Loucy (cell line): ENCODE measurements around the gene ZFP36L2.

Experiments
- H2AFZ ChIP-seq: fragments of 200-600 bp; sonication (generic); 2 replicates; pipeline ENCODE4 v1.6.0; 2016; ENCODE audit warnings: antibody characterized with exemption, mild to moderate bottlenecking, low read length, moderate library complexity
- H3F3A ChIP-seq: fragments of 200-600 bp; 2 replicates; pipeline ENCODE4 v1.6.0; 2016; ENCODE audit warnings: antibody characterized with exemption, low read depth, mild to moderate bottlenecking
- H3K27me3 ChIP-seq: fragments of 200-600 bp; sonication (generic); 2 replicates; pipeline ENCODE4 v1.6.1; 2014; ENCODE audit warnings: low read length, mild to moderate bottlenecking; ENCODE audit not compliant: insufficient read depth, poor library complexity, severe bottlenecking
- H3K36me3 ChIP-seq: fragments of 200-600 bp; sonication (generic); 2 replicates; pipeline ENCODE4 v1.6.1; 2016; ENCODE audit warnings: low read length; ENCODE audit not compliant: insufficient read depth
- H3K4me1 ChIP-seq: fragments of 200-600 bp; sonication (generic); 2 replicates; pipeline ENCODE4 v1.5.1; 2014; ENCODE audit warnings: low read length, mild to moderate bottlenecking; ENCODE audit not compliant: insufficient read depth, poor library complexity, severe bottlenecking
- H3K4me2 ChIP-seq: fragments of 200-600 bp; sonication (generic); 2 replicates; pipeline ENCODE4 v1.6.0; 2014; ENCODE audit warnings: antibody characterized with exemption, low read length, low read depth, mild to moderate bottlenecking; ENCODE audit not compliant: poor library complexity, severe bottlenecking
- H3K4me3 ChIP-seq: fragments of 200-600 bp; sonication (generic); 2 replicates; pipeline ENCODE4 v1.5.1; 2014; ENCODE audit warnings: low read length, mild to moderate bottlenecking, mixed read lengths; ENCODE audit not compliant: poor library complexity, severe bottlenecking
- H3K79me2 ChIP-seq: fragments of 200-600 bp; sonication (generic); 2 replicates; pipeline ENCODE4 v1.6.1; 2014; ENCODE audit warnings: low read length; ENCODE audit not compliant: insufficient read depth
- H3K9ac ChIP-seq: fragments of 200-600 bp; sonication (generic); 2 replicates; pipeline ENCODE4 v1.6.0; 2014; ENCODE audit warnings: mild to moderate bottlenecking, low read depth, low read length, moderate library complexity; ENCODE audit not compliant: poor library complexity, severe bottlenecking
- H3K9me2 ChIP-seq: fragments of 200-600 bp; sonication (generic); replicated peaks from 2 replicates; pipeline ENCODE4 v1.6.1; 2016; ENCODE audit warnings: low read depth, low read length, mixed read lengths
- H3K9me3 ChIP-seq: fragments of 200-600 bp; sonication (generic); 2 replicates; pipeline ENCODE4 v1.6.1; 2014; ENCODE audit warnings: mild to moderate bottlenecking, antibody characterized with exemption, low read length, low read depth; ENCODE audit not compliant: insufficient read depth
- H4K20me1 ChIP-seq: fragments of 200-600 bp; sonication (generic); 2 replicates; pipeline ENCODE4 v1.6.0; 2014; ENCODE audit warnings: antibody characterized with exemption, low read length, mild to moderate bottlenecking; ENCODE audit not compliant: insufficient read depth, poor library complexity, severe bottlenecking
- CTCF ChIP-seq: fragments of 200-600 bp; sonication (generic); conservative IDR thresholded peaks from 2 replicates; pipeline ENCODE4 v1.5.1; 2014; ENCODE audit warnings: mild to moderate bottlenecking, antibody characterized with exemption, low read length
- EZH2phosphoT487 ChIP-seq: fragments of 200-600 bp; IDR thresholded peaks from 2 replicates; pipeline ENCODE4 v1.6.1; 2018; ENCODE audit warnings: antibody characterized with exemption, mild to moderate bottlenecking, moderate library complexity, borderline replicate concordance

ZFP36L2 gene

GRCh38 chr2:43178055-43178598 lies 48.3 kb downstream of the ZFP36L2 start:
- H3K9ac ChIP-seq: no peak overlapping the region
- no peaks in the 10 kb centered on the region for H3K4me1 ChIP-seq
- H3K36me3 ChIP-seq: no peaks in the 10 kb centered on the region
- no peaks in the 10 kb centered on the region for H3F3A ChIP-seq
- H3K4me2 ChIP-seq: no peak overlapping the region
- no peaks in the 10 kb centered on the region for H3K79me2 ChIP-seq
- H3K9me2 ChIP-seq: no peaks in the 10 kb centered on the region
- no peak overlapping the region for H2AFZ ChIP-seq
- TF ChIP-seq EZH2phosphoT487 (no peak), CTCF (no peak)
- no peak overlapping the region for H3K4me3 ChIP-seq
- H4K20me1 ChIP-seq: no peaks in the 10 kb centered on the region
- H3K27me3 ChIP-seq: no peaks in the 10 kb centered on the region
- peaks cover 22% of the 10 kb centered on the region for H3K9me3 ChIP-seq

DNA sequence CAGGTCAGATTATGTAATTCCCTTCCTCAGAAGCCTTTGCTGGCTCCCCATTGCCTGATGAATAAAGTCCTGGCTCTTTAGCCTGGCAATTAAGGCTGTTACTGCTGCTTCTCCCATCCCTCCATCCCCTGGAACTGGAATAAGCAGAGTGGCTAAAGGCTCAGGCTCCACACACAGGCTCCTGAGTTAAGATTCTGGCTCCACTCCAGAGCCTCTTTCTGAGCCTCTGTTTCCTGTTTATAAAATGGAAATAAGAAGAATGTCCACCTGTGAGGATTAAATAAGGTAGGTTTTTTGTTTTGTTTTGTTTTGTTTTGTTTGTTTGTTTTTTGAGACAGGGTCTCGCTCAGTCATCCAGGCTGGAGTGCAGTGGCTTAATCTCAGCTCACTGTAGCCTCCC lies 50.0 kb downstream of the ZFP36L2 start:
- Histone ChIP-seq H3F3A (no peaks in the 10 kb centered on the region), H3K4me1 (peaks cover 3% of the 10 kb centered on the region), H3K36me3 (no peaks in the 10 kb centered on the region), H3K4me3 (no peak overlapping the region), H2AFZ (no peak overlapping the region), H3K9me3 (peaks cover 22% of the 10 kb centered on the region), H4K20me1 (no peaks in the 10 kb centered on the region), H3K27me3 (no peaks in the 10 kb centered on the region), H3K79me2 (no peaks in the 10 kb centered on the region), H3K9me2 (no peaks in the 10 kb centered on the region), H3K4me2 (no peak overlapping the region), H3K9ac (no peak overlapping the region)
- TF ChIP-seq EZH2phosphoT487 (no peak), CTCF (no peak)

DNA sequence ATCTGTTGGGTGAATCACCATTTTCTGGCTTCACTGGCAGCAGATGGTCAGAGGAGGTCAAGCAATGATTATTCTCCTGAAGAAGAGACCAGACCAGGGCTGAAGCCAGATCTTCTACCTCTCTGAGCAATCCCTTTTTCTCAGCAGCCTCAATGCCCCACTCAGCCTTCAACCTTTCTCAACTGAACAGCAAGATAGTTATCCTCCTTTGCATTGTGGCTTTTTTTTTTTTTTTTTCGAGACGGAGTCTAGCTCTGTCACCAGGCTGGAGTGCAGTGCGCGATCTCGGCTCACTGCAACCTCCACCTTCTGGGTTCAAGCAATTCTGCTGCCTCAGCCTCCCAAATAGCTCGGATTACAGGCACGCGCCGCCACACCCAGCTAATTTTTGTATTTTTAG lies 50.5 kb downstream of the ZFP36L2 start:
- no peak overlapping the region for H3K4me3 ChIP-seq
- H3K79me2 ChIP-seq: no peaks in the 10 kb centered on the region
- H3K4me2 ChIP-seq: no peak overlapping the region
- H4K20me1 ChIP-seq: no peaks in the 10 kb centered on the region
- no peaks in the 10 kb centered on the region for H3F3A ChIP-seq
- H3K4me1 ChIP-seq: peaks cover 3% of the 10 kb centered on the region
- no peaks in the 10 kb centered on the region for H3K36me3 ChIP-seq
- no peaks in the 10 kb centered on the region for H3K9me2 ChIP-seq
- H3K27me3 ChIP-seq: no peaks in the 10 kb centered on the region
- H3K9me3 ChIP-seq: peaks cover 22% of the 10 kb centered on the region
- H3K9ac ChIP-seq: no peak overlapping the region
- no peak overlapping the region for H2AFZ ChIP-seq
- no peak for TF ChIP-seq EZH2phosphoT487
- TF ChIP-seq CTCF: no peak
